AG04450 (cell line): ENCODE data around the gene CYP4F11. TPM values are rescaled to one million over a fixed set of nuclear protein-coding genes. Genes with fewer than 3 reads are reported as not detected.
"Not testable (repeated sequence)": the region's sequence is repeated elsewhere in the genome, so short reads cannot be mapped to it uniquely, and the experiment has no call there.

Experiments used
- CTCF ChIA-PET: fragments of 300-600, 350-600 bp; formaldehyde crosslinking; extraction: SDS; loops from one replicate; lab custom pipeline; 2022; ENCODE audit warnings: antibody characterized with exemption, inconsistent platforms; lab: Charles Lee
- POLR2A ChIA-PET: fragments of 350-600 bp; formaldehyde crosslinking; extraction: SDS; loops from one replicate; lab custom pipeline; 2021; ENCODE audit warnings: antibody characterized with exemption, inconsistent platforms; lab: Yijun Ruan, JAX
- DNase-seq: peaks from one replicate; pipeline ENCODE4 v3.0.0-alpha.2; 2011; ENCODE audit warnings: low read depth, low spot score
- H3K27ac ChIP-seq: one replicate; pipeline ENCODE4 v1.5.1; 2012; ENCODE audit warnings: low read depth, low read length, control low read depth
- H3K27me3 ChIP-seq: one replicate; pipeline ENCODE4 v1.6.0; 2012; ENCODE audit warnings: low read length; ENCODE audit not compliant: control insufficient read depth, insufficient read depth
- H3K4me3 ChIP-seq: 2 replicates; pipeline ENCODE4 v1.5.1; 2011; ENCODE audit warnings: mild to moderate bottlenecking, low read depth, low read length, control low read depth
- H3K9me3 ChIP-seq: 2 replicates; pipeline ENCODE4 v1.5.1; 2012; ENCODE audit warnings: low read length; ENCODE audit not compliant: control insufficient read depth, insufficient read depth
- polyA plus RNA-seq: library from polyadenylated mRNA; depleted of rRNA; stranded (reverse); fragments of >200 nt; gene quantifications from 2 replicates; pipeline ENCODE4 v1.2.3, GENCODE V29; 2011
- TF ChIP-seq, protein P1 (sequence below): IDR thresholded peaks from 2 replicates; pipeline ENCODE4 v1.5.1; 2011; ENCODE audit warnings: low read depth, low read length, control low read depth, inconsistent platforms

CYP4F11 gene
- polyA plus RNA-seq, 1 experiment: 0.07 TPM

- peaks cover 7% of the 10 kb centered on the region; the same call in 1 of the 2 replicates for H3K9me3 ChIP-seq
- no peaks in the 10 kb centered on the region for H3K27me3 ChIP-seq
- ChIA-PET POLR2A (no interaction called here), CTCF (no interaction called here)
- H3K4me3 ChIP-seq: no peak overlapping the region
- no peak for DNase-seq
- H3K27ac ChIP-seq: no peak overlapping the region
- TF ChIP-seq, protein P1, sequence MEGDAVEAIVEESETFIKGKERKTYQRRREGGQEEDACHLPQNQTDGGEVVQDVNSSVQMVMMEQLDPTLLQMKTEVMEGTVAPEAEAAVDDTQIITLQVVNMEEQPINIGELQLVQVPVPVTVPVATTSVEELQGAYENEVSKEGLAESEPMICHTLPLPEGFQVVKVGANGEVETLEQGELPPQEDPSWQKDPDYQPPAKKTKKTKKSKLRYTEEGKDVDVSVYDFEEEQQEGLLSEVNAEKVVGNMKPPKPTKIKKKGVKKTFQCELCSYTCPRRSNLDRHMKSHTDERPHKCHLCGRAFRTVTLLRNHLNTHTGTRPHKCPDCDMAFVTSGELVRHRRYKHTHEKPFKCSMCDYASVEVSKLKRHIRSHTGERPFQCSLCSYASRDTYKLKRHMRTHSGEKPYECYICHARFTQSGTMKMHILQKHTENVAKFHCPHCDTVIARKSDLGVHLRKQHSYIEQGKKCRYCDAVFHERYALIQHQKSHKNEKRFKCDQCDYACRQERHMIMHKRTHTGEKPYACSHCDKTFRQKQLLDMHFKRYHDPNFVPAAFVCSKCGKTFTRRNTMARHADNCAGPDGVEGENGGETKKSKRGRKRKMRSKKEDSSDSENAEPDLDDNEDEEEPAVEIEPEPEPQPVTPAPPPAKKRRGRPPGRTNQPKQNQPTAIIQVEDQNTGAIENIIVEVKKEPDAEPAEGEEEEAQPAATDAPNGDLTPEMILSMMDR: no peak
These were observed 32.1 kb downstream of the CYP4F11 start for GRCh38 chr19:15902254-15902653.

GRCh38 chr19:15900504-15900903, 33.8 kb downstream of the CYP4F11 start:
- no peak for DNase-seq
- Histone ChIP-seq H3K27ac (no peak overlapping the region), H3K4me3 (no peak overlapping the region), H3K9me3 (peaks cover 7% of the 10 kb centered on the region; the same call in 1 of the 2 replicates), H3K27me3 (no peaks in the 10 kb centered on the region)
- ChIA-PET CTCF (no interaction called here), POLR2A (no interaction called here)
- TF ChIP-seq, protein P1: no peak

GRCh38 chr19:15900032-15900431, 34.3 kb downstream of the CYP4F11 start:
- DNase-seq, H3K27ac ChIP-seq, CTCF ChIA-PET, H3K9me3 ChIP-seq, POLR2A ChIA-PET, H3K27me3 ChIP-seq, H3K4me3 ChIP-seq: not testable (repeated sequence)

- CTCF ChIA-PET, POLR2A ChIA-PET, H3K4me3 ChIP-seq, H3K27me3 ChIP-seq, H3K27ac ChIP-seq, DNase-seq, H3K9me3 ChIP-seq: not testable (repeated sequence)
These were observed 34.8 kb downstream of the CYP4F11 start for GRCh38 chr19:15899561-15899960.

DNA sequence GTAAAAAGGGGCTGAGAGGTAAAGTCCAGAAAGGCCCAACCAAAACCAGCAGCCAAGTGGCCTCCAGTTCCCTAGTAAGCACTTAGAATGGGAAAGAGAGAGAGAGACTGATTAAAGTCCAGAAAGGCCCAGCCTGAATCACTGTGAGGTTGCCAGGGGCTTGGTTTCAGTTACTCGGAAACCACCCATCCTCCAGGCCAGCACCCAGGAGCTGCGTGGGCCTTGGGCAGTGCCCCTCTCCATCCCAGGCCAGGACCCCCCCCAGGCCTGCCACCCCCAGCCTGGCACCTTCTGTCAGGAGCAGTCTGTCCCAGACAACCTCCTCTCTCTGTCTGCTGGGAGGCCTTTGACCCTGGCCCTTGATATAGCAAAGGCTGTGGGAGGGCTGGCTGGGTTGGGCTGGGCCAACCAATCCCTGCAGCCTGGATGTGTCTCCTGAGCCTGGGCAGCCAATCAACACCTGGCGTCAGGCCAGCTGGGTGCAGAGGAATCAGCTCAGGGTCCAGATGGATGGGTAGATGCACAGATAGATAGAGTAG, 36.5 kb downstream of the CYP4F11 start, which contains the start of gene CYP4F2:
CYP4F2 (minus strand) TSS at position 337 of the 539 bp plus-strand sequence. CDS start 463 bp downstream, outside the sequence.
- POLR2A ChIA-PET: no interaction called here
- no peak within 1 kb of the TSS for H3K27ac ChIP-seq
- H3K4me3 ChIP-seq: no peak within 1 kb of the TSS
- peaks cover 7% of the 10 kb centered on the region; the same call in 1 of the 2 replicates for H3K9me3 ChIP-seq
- CTCF ChIA-PET: no interaction called here
- no peak for DNase-seq
- no peaks in the 10 kb centered on the region for H3K27me3 ChIP-seq
- TF ChIP-seq, protein P1: no peak

DNA sequence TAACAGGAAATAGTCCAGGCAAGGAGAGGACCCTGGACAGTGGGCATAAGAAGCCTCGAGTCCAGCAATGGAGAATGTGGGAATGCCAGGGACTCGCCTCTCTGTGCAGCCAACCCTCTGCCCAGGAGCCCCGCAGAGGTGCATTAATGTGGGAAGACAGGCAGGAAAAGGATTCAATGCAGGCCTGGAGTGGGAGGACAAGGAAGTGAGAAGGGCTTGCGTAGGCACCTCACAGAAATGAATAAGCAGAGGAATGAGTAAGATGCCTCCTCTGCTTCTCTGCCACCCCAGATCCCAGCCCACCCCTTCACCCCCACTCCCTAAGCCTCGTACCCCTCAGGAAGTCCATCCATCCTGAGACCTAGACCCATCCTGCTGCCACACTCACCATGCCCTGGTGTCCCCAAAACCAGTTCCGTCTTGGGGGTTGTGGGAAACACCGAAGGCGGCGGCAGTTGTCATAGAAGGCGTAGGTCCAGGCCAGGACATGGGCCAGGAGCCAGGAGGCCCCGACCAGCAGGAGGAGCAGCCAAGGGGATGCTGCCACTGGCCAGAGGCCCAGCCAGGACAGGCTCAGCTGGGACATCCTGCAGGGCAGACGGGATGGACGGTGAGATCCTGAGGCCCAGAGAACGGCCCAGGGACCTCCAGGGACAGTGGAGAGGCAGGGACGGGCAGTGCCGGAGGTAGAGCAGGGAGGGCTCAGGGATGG, 37.1 kb downstream of the CYP4F11 start:
- Histone ChIP-seq H3K4me3 (no peak overlapping the region), H3K9me3 (peaks cover 7% of the 10 kb centered on the region; the same call in 1 of the 2 replicates), H3K27me3 (no peaks in the 10 kb centered on the region), H3K27ac (no peak overlapping the region)
- DNase-seq: no peak
- TF ChIP-seq, protein P1: no peak
- ChIA-PET CTCF (no interaction called here), POLR2A (no interaction called here)
